ENCODE measurements around the gene GIT2.

The GIT2 gene

DNA sequence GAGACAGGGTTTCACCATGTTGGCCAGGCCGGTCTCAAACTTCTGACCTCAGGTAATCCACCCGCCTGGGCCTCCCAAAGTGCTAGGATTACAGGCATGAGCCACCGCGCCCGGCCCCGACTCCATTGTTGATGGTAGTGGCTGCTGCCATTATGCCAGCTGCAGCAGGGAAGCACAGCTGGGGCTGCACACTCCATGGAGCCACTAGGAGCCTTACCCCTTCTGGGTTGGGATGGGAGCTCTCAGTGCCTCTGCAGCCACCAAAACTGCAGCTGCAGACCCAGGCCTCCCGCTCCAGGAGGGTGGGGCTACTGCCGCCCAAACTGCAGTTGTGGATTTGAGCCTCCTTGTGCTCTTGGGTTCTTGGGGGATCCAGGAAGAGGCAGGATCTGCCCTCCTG is 70.2 kb downstream of the GIT2 start:
- Mint-ChIP-seq H3K4me1 (peaks cover 34% of the 10 kb centered on the region), H3K27me3 (ENCODE audit: low read depth, poor library complexity) (peaks cover 6% of the 10 kb centered on the region), H3K27ac (peak overlapping the region; percentile 57), H3K36me3 (ENCODE audit: low read depth) (peaks cover 6% of the 10 kb centered on the region), H3K4me3 (no peak overlapping the region), H3K9me3 (no peaks in the 10 kb centered on the region)
- DNase-seq: no peak
- TF ChIP-seq, protein P1, sequence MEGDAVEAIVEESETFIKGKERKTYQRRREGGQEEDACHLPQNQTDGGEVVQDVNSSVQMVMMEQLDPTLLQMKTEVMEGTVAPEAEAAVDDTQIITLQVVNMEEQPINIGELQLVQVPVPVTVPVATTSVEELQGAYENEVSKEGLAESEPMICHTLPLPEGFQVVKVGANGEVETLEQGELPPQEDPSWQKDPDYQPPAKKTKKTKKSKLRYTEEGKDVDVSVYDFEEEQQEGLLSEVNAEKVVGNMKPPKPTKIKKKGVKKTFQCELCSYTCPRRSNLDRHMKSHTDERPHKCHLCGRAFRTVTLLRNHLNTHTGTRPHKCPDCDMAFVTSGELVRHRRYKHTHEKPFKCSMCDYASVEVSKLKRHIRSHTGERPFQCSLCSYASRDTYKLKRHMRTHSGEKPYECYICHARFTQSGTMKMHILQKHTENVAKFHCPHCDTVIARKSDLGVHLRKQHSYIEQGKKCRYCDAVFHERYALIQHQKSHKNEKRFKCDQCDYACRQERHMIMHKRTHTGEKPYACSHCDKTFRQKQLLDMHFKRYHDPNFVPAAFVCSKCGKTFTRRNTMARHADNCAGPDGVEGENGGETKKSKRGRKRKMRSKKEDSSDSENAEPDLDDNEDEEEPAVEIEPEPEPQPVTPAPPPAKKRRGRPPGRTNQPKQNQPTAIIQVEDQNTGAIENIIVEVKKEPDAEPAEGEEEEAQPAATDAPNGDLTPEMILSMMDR (IDR thresholded peaks at IDR 0.05): no peak

- Mint-ChIP-seq H3K27ac (peak overlapping the region; percentile 92), H3K9me3 (no peaks in the 10 kb centered on the region), H3K4me1 (peaks cover 34% of the 10 kb centered on the region), H3K27me3 (ENCODE audit: low read depth, poor library complexity) (peaks cover 6% of the 10 kb centered on the region), H3K4me3 (peak overlapping the region; percentile 10), H3K36me3 (ENCODE audit: low read depth) (peaks cover 13% of the 10 kb centered on the region)
- DNase-seq: peak; percentile 42
- TF ChIP-seq, protein P1 (IDR thresholded peaks at IDR 0.05): no peak
Observed at GRCh38 chr12:109925185-109925840, 70.9 kb downstream of the GIT2 start.

DNA sequence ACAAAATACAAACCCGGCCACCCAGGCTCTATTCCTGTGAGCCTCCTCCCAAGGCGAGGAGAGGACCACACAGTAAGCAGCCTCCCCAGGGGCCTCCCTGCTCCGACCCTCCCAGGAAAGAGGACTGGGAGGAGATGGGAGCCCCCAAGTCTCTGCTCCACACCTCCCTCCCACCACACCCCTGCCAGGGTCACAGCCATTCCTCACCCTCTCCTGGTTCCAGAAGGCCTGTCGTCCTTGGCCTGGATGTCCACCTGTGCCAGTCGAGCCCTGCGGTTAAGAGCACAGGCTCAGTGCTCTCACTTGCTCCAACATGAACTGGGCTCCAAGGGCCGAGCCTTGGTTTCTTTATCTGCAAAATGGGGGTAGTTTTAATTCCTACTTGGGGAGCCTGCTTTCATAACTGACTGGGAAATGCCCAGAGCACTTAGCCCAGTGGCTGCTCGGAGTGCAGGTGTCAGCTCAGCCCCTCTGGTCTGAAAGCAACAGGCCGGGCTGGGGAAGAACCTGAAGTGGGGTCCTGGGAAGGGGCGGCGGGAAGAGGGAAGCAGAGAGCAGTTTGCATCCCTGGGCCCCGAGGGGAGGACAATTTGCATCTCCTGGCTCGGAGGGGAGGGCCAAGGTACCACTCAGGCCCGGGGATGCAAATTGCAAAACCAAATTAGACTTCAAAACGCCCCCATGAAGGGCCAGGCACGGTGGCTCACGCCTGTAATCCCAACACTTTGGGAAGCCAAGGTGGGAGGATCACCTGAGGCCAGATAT is 72.5 kb downstream of the GIT2 start:
- Mint-ChIP-seq H3K4me3 (no peak overlapping the region), H3K27ac (no peak overlapping the region), H3K4me1 (peaks cover 34% of the 10 kb centered on the region), H3K27me3 (ENCODE audit: low read depth, poor library complexity) (peaks cover 9% of the 10 kb centered on the region), H3K36me3 (ENCODE audit: low read depth) (peaks cover 23% of the 10 kb centered on the region), H3K9me3 (no peaks in the 10 kb centered on the region)
- TF ChIP-seq, protein P1 (IDR thresholded peaks at IDR 0.05): no peak
- DNase-seq: no peak

DNA sequence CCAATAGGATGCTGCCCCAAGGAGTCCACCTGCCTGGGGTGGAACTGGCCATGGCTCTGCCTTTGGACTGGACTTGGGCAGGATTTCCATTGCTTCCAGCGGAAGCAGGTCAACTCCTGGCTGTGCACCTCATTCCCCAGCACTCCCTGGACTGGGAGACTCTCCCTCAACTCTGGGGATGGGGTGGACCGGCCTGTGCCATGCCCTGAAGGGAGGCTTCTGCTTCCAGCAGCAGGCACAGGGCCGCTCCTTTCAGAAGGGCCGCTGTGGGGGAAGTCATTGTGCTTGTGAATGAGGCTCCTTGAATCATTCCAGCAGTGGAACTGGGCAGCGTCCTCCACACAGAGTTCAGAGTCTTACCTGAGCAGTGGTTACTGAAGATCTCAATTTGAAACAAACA is 73.1 kb downstream of the GIT2 start:
- DNase-seq: no peak
- Mint-ChIP-seq H3K9me3 (no peaks in the 10 kb centered on the region), H3K36me3 (ENCODE audit: low read depth) (peaks cover 27% of the 10 kb centered on the region), H3K4me1 (peaks cover 34% of the 10 kb centered on the region), H3K27me3 (ENCODE audit: low read depth, poor library complexity) (peaks cover 11% of the 10 kb centered on the region), H3K27ac (peak overlapping the region; percentile 57), H3K4me3 (no peak overlapping the region)
- TF ChIP-seq, protein P1 (IDR thresholded peaks at IDR 0.05): no peak

GRCh38 chr12:109921982-109922381 is 74.2 kb downstream of the GIT2 start:
- Mint-ChIP-seq H3K27ac (peak overlapping the region; percentile 48), H3K36me3 (ENCODE audit: low read depth) (peaks cover 31% of the 10 kb centered on the region), H3K4me1 (peaks cover 34% of the 10 kb centered on the region), H3K4me3 (no peak overlapping the region), H3K27me3 (ENCODE audit: low read depth, poor library complexity) (peaks cover 12% of the 10 kb centered on the region), H3K9me3 (no peaks in the 10 kb centered on the region)
- TF ChIP-seq, protein P1 (IDR thresholded peaks at IDR 0.05): no peak
- DNase-seq: no peak

Measured in nephron progenitor cell (in vitro differentiated cells).